Astrocyte (in vitro differentiated cells and primary cell): Measurements from ENCODE around the gene WDR93. TPM values are rescaled to one million over a fixed set of nuclear protein-coding genes. Genes with fewer than 3 reads are reported as not detected.

ENCODE experiments used
- DNase-seq: peaks from one replicate; pipeline ENCODE4 v3.0.0-alpha.2; 2010; ENCODE audit warnings: low read depth
- FAIRE-seq: peaks from 2 replicates; lab custom pipeline; 2011; peaks lifted over from hg19 to GRCh38; lab: Jason Lieb, UNC
- H2AFZ ChIP-seq: 2 replicates; pipeline ENCODE4 v1.6.0; 2012; ENCODE audit warnings: low read depth, low read length, inconsistent platforms
- H3K27ac ChIP-seq: 2 replicates; pipeline ENCODE4 v1.5.1; 2011; ENCODE audit warnings: low read depth, low read length, inconsistent platforms
- H3K27me3 ChIP-seq: 2 replicates; pipeline ENCODE4 v1.6.0; 2011; ENCODE audit warnings: low read length, inconsistent platforms; ENCODE audit not compliant: insufficient read depth
- H3K36me3 ChIP-seq: 2 replicates; pipeline ENCODE4 v1.5.1; 2011; ENCODE audit warnings: low read length, inconsistent platforms; ENCODE audit not compliant: insufficient read depth
- H3K4me1 ChIP-seq: 2 replicates; pipeline ENCODE4 v1.5.1; 2011; ENCODE audit warnings: low read length, inconsistent platforms; ENCODE audit not compliant: insufficient read depth
- H3K4me2 ChIP-seq: 2 replicates; pipeline ENCODE4 v1.6.0; 2012; ENCODE audit warnings: low read length, inconsistent platforms
- H3K4me3 ChIP-seq: 2 replicates; pipeline ENCODE4 v1.5.1; 2011; ENCODE audit warnings: low read depth, mild to moderate bottlenecking, low read length, inconsistent platforms; ENCODE audit not compliant: insufficient read depth
- H3K79me2 ChIP-seq: 2 replicates; pipeline ENCODE4 v1.6.0; 2012; ENCODE audit warnings: mild to moderate bottlenecking, low read length, inconsistent platforms; ENCODE audit not compliant: insufficient read depth
- H3K9ac ChIP-seq: 2 replicates; pipeline ENCODE4 v1.6.0; 2012; ENCODE audit warnings: mild to moderate bottlenecking, low read length, inconsistent platforms
- H3K9me3 ChIP-seq: 2 replicates; pipeline ENCODE4 v1.5.1; 2012; ENCODE audit warnings: low read depth, mild to moderate bottlenecking, low read length, inconsistent platforms; ENCODE audit not compliant: insufficient read depth
- H4K20me1 ChIP-seq: 2 replicates; pipeline ENCODE4 v1.6.0; 2012; ENCODE audit warnings: low read length, inconsistent platforms; ENCODE audit not compliant: insufficient read depth
- H3K27ac Mint-ChIP-seq: one replicate; pipeline ENCODE4 v1.8.0; 2021; ENCODE audit warnings: mild to moderate bottlenecking, mixed read lengths; ENCODE audit not compliant: unreplicated experiment
- H3K27me3 Mint-ChIP-seq: one replicate; pipeline ENCODE4 v1.8.0; 2021; ENCODE audit warnings: low read depth, mixed read lengths; ENCODE audit not compliant: unreplicated experiment
- H3K36me3 Mint-ChIP-seq: one replicate; pipeline ENCODE4 v1.8.0; 2021; ENCODE audit warnings: low read depth, mixed read lengths; ENCODE audit not compliant: unreplicated experiment
- H3K4me1 Mint-ChIP-seq: one replicate; pipeline ENCODE4 v1.8.0; 2021; ENCODE audit warnings: low read depth, mixed read lengths; ENCODE audit not compliant: unreplicated experiment
- H3K4me3 Mint-ChIP-seq: one replicate; pipeline ENCODE4 v1.8.0; 2021; ENCODE audit warnings: mild to moderate bottlenecking, moderate library complexity, mixed read lengths; ENCODE audit not compliant: unreplicated experiment
- H3K9me3 Mint-ChIP-seq: one replicate; pipeline ENCODE4 v1.8.0; 2021; ENCODE audit warnings: mild to moderate bottlenecking, mixed read lengths; ENCODE audit not compliant: unreplicated experiment
- EZH2 ChIP-seq: IDR thresholded peaks from 2 replicates; pipeline ENCODE4 v1.6.1; 2012; ENCODE audit warnings: mild to moderate bottlenecking, low read length, inconsistent platforms; ENCODE audit not compliant: insufficient read depth
- total RNA-seq: library from RNA; stranded (reverse); gene quantifications from 2 replicates; pipeline ENCODE4 v1.2.1, GENCODE V29; 2021
- TF ChIP-seq, protein P1 (sequence below): IDR thresholded peaks from 2 replicates; pipeline ENCODE4 v1.5.1; 2011; ENCODE audit warnings: low read depth, mild to moderate bottlenecking, inconsistent platforms, low read length, moderate library complexity; ENCODE audit not compliant: insufficient read depth

The WDR93 gene
- total RNA-seq, 1 donor from 2014 or later, result not detected

DNA sequence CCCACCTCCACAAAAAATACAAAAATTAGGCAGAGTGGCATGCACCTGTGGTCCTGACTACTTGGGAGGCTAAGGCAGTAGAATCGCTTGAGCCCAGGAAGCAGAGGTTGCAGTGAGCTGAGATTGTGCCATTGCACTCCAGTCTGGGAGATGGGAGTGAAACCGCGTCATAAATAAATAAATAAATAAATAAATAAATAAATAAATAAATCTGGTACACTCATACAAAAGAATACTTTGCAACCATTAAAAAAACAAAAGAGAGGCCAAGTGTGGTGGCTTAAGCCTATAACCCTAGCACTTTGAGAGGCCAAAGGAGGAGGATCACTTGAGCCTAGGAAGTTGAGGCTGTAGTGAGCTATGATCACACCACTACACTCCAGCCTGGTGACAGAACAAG, 32.4 kb downstream of the WDR93 start:
- H3K36me3 ChIP-seq, result no peaks in the 10 kb centered on the region
- H4K20me1 ChIP-seq, result no peaks in the 10 kb centered on the region
- peaks cover 3% of the 10 kb centered on the region for H3K9me3 ChIP-seq
- H3K4me2 ChIP-seq, result no peak overlapping the region
- H3K27me3 ChIP-seq, result peaks cover 8% of the 10 kb centered on the region
- Mint-ChIP-seq H3K4me3 (no peak overlapping the region), H3K36me3 (no peaks in the 10 kb centered on the region), H3K27ac (no peak overlapping the region), H3K9me3 (peaks cover 2% of the 10 kb centered on the region), H3K27me3 (peaks cover 11% of the 10 kb centered on the region), H3K4me1 (no peaks in the 10 kb centered on the region)
- H3K9ac ChIP-seq, result no peak overlapping the region
- FAIRE-seq (no peak), DNase-seq (no peak)
- no peak overlapping the region for H3K4me3 ChIP-seq
- H2AFZ ChIP-seq, result no peak overlapping the region
- H3K79me2 ChIP-seq, result no peaks in the 10 kb centered on the region
- no peak for TF ChIP-seq EZH2
- TF ChIP-seq, protein P1, sequence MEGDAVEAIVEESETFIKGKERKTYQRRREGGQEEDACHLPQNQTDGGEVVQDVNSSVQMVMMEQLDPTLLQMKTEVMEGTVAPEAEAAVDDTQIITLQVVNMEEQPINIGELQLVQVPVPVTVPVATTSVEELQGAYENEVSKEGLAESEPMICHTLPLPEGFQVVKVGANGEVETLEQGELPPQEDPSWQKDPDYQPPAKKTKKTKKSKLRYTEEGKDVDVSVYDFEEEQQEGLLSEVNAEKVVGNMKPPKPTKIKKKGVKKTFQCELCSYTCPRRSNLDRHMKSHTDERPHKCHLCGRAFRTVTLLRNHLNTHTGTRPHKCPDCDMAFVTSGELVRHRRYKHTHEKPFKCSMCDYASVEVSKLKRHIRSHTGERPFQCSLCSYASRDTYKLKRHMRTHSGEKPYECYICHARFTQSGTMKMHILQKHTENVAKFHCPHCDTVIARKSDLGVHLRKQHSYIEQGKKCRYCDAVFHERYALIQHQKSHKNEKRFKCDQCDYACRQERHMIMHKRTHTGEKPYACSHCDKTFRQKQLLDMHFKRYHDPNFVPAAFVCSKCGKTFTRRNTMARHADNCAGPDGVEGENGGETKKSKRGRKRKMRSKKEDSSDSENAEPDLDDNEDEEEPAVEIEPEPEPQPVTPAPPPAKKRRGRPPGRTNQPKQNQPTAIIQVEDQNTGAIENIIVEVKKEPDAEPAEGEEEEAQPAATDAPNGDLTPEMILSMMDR, result no peak
- H3K27ac ChIP-seq, result no peak overlapping the region
- no peaks in the 10 kb centered on the region for H3K4me1 ChIP-seq

DNA sequence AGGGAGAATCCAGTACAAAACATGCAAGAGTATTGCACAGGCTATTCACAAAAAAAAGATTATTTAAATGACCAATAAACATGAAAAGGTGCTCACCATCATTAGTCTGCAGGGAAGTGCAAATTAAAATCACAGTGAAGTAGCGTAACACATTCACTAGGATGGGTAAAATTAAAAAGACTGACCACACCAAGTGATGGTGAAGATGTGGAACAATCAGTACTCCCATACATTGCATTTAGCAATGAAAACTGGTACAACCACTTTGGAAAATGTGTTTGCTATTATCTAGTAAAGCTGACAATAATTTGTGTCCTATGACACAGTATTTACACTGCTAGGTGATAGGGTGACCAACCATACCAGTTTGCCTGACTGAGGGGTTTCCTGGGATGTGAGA, 34.0 kb downstream of the WDR93 start:
- Mint-ChIP-seq H3K36me3 (no peaks in the 10 kb centered on the region), H3K27ac (no peak overlapping the region), H3K27me3 (peaks cover 23% of the 10 kb centered on the region), H3K4me3 (no peak overlapping the region), H3K9me3 (peaks cover 2% of the 10 kb centered on the region), H3K4me1 (no peaks in the 10 kb centered on the region)
- Histone ChIP-seq H3K27ac (no peak overlapping the region), H3K4me2 (no peak overlapping the region), H3K4me3 (no peak overlapping the region), H2AFZ (no peak overlapping the region), H3K9ac (no peak overlapping the region), H3K79me2 (no peaks in the 10 kb centered on the region), H3K9me3 (peaks cover 3% of the 10 kb centered on the region), H4K20me1 (no peaks in the 10 kb centered on the region), H3K27me3 (peaks cover 17% of the 10 kb centered on the region), H3K4me1 (no peaks in the 10 kb centered on the region), H3K36me3 (no peaks in the 10 kb centered on the region)
- DNase-seq (no peak), FAIRE-seq (no peak)
- TF ChIP-seq EZH2, result no peak
- TF ChIP-seq, protein P1, result no peak

DNA sequence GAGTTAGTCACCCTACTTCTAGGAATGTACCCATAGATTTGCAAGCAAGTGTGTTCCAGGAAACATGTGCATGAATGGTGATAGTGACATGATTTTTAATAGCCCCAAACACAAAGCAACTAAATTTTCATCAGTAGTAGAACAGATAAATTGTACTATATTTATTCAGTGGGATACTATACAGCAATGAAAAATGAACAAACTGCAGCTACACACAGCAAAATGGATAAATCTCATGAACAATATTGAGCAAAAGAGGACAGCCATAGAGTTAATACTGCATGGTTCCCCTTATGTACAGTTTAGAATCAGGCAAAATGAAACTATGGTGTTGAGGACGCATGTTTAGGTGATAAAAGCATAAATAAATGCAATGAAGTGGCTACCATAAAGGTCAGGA, 34.5 kb downstream of the WDR93 start:
- no peaks in the 10 kb centered on the region for H3K4me1 ChIP-seq
- H3K27ac Mint-ChIP-seq, result no peak overlapping the region
- peaks cover 2% of the 10 kb centered on the region for H3K9me3 Mint-ChIP-seq
- peaks cover 26% of the 10 kb centered on the region for H3K27me3 Mint-ChIP-seq
- no peak for TF ChIP-seq EZH2
- TF ChIP-seq, protein P1, result no peak
- H3K4me2 ChIP-seq, result no peak overlapping the region
- H4K20me1 ChIP-seq, result no peaks in the 10 kb centered on the region
- no peak for DNase-seq
- no peak overlapping the region for H3K9ac ChIP-seq
- H3K27ac ChIP-seq, result no peak overlapping the region
- no peaks in the 10 kb centered on the region for H3K4me1 Mint-ChIP-seq
- no peak overlapping the region for H3K4me3 Mint-ChIP-seq
- no peak overlapping the region for H2AFZ ChIP-seq
- peaks cover 3% of the 10 kb centered on the region for H3K9me3 ChIP-seq
- H3K27me3 ChIP-seq, result peaks cover 17% of the 10 kb centered on the region
- H3K36me3 ChIP-seq, result no peaks in the 10 kb centered on the region
- no peaks in the 10 kb centered on the region for H3K79me2 ChIP-seq
- FAIRE-seq, result no peak
- H3K36me3 Mint-ChIP-seq, result no peaks in the 10 kb centered on the region
- H3K4me3 ChIP-seq, result no peak overlapping the region
